K562 (cell line): Measurements from ENCODE around the gene RALA. TPM values are rescaled to one million over a fixed set of nuclear protein-coding genes. Genes with fewer than 3 reads are reported as not detected.

Experiments used
- CLOCK ChIP-seq: fragments of 250-450 bp; sonication (Bioruptor Pico); IDR thresholded peaks from 2 replicates; pipeline ENCODE4 v1.4.0; 2020; ENCODE audit warnings: mild to moderate bottlenecking, moderate library complexity, borderline replicate concordance
- MAFK ChIP-seq: IDR thresholded peaks from 2 replicates; pipeline ENCODE4 v1.6.1; 2011; ENCODE audit warnings: low read length, improper control_type of control experiment
- MECOM ChIP-seq: fragments of 250-450 bp; sonication (Bioruptor Pico); IDR thresholded peaks from 2 replicates; pipeline ENCODE4 v1.8.0; 2022; ENCODE audit warnings: inconsistent platforms
- PATZ1 ChIP-seq: fragments of 250-450 bp; sonication (Bioruptor Pico); IDR thresholded peaks from 2 replicates; pipeline ENCODE4 v1.5.0; 2020; ENCODE audit warnings: mild to moderate bottlenecking, borderline replicate concordance
- PPARD ChIP-seq: fragments of 250-450 bp; sonication (Bioruptor Pico); IDR thresholded peaks from 2 replicates; pipeline ENCODE4 v1.8.0; 2022; ENCODE audit warnings: inconsistent platforms, mild to moderate bottlenecking, moderate library complexity
- STAT5B ChIP-seq: fragments of 250-450 bp; sonication (Bioruptor Pico); IDR thresholded peaks from 2 replicates; pipeline ENCODE4 v1.8.0; 2021; ENCODE audit warnings: mild to moderate bottlenecking, inconsistent platforms
- ZNF133 ChIP-seq: fragments of 250-450 bp; sonication (Bioruptor Pico); IDR thresholded peaks from 2 replicates; pipeline ENCODE4 v1.4.0; 2020; ENCODE audit warnings: mild to moderate bottlenecking
- polyA plus RNA-seq, 8 experiments: library from polyadenylated mRNA; depleted of rRNA in 4 of 8; stranded (reverse) in 5 of 8; unstranded in 3 of 8; fragments of >200 nt; fragmentation: Nextera tagmentation in 2 of 8; fragmentation: Illumina TruSeq in 1 of 8; extraction: Ambion mirVana in 2 of 8; extraction: Trizol in 1 of 8; gene quantifications; 2 replicates each; pipeline versions ENCODE4 v1.2.1 to v1.2.3, GENCODE V29; 2011 to 2014; ENCODE audit warnings: inconsistent platforms in 1 of 8, missing spikeins in 1 of 8
- total RNA-seq, 7 experiments: library from RNA; depleted of rRNA in 6 of 7; stranded (reverse); fragments of >200 nt in 6 of 7; fragmentation: Illumina TruSeq in 2 of 7; extraction: Trizol in 2 of 7; gene quantifications; 2 replicates each; pipeline versions ENCODE4 v1.2.1 to v1.2.3, GENCODE V29; 2011 to 2021; ENCODE audit warnings: low replicate concordance in 1 of 7
- TF ChIP-seq, protein P1 (sequence below), 2 experiments: IDR thresholded peaks; 2 replicates each; pipeline ENCODE4 v1.6.1; 2012; ENCODE audit warnings: improper control_type of control experiment in 2 of 2, low read depth in 2 of 2, low read length in 2 of 2, borderline replicate concordance in 1 of 2
- TF ChIP-seq, protein P2 (sequence below): sonication (generic); formaldehyde crosslinking; IDR thresholded peaks from 2 replicates; pipeline ENCODE4 v1.9.0; 2022; ENCODE audit warnings: mild to moderate bottlenecking, missing genetic modification reagents
- TF ChIP-seq, protein P3 (sequence below): fragments of 450-650 bp; formaldehyde crosslinking; IDR thresholded peaks from 2 replicates; pipeline ENCODE4 v1.4.0; 2020; ENCODE audit warnings: mild to moderate bottlenecking, moderate library complexity
- TF ChIP-seq, protein P4 (sequence below): fragments of 450-650 bp; formaldehyde crosslinking; IDR thresholded peaks from 2 replicates; pipeline ENCODE4 v1.4.0; 2022; ENCODE audit warnings: mild to moderate bottlenecking, moderate library complexity
- TF ChIP-seq, protein P5 (sequence below), 2 experiments: fragments of 450-650 bp in 1 of 2; sonication (generic) in 1 of 2; formaldehyde crosslinking in 1 of 2; IDR thresholded peaks in 1 of 2; conservative IDR thresholded peaks in 1 of 2; 2 replicates each; pipeline versions ENCODE4 v1.6.1 to v1.8.1; 2016 to 2023; ENCODE audit warnings: mild to moderate bottlenecking in 2 of 2, moderate library complexity in 2 of 2, inconsistent platforms in 1 of 2, missing genetic modification reagents in 1 of 2

Gene RALA
- total and polyA plus RNA-seq, 9 of the 15 experiments (the other 6 are each of a cell fraction or from before 2014, with no cell fraction given): 7.2 to 28.0 (median 25.7) TPM

DNA sequence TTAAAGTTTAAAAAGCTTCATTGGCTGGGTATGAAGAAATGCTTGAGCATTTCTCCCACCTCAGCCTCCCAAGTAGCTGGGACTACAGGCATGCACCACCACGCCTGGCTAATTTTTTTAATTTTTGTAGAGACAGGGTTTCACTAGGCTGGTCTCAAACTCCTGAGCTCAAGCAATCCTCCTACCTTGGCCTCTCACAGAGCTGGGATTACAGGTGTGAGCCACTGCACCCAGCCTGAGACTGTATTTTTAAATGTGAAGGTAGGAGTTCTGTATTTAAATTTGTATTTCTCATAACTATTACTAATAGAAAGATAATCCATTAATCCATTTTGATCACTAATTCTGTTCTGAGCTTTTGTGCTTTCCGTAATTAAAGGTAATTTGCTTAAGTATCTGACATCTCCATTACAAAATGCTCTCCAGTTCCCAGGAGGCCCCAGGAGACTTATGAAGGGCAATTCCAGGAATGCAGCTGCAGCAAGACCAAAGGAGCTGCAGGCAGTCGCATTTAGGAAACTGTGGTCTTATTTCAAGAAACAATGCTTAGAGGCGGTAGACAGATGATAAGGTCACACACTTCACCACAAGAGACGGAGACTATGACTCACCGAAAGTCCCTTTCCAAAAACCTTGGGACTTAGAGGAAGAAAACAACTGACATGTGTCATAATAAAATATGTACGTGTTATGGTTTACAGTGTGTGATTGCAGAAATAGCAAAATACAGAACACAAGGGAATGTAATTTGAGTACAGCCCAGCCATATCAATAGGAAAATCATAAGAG is 33.9 kb upstream of the RALA start (continued):
- TF ChIP-seq, protein P1, sequence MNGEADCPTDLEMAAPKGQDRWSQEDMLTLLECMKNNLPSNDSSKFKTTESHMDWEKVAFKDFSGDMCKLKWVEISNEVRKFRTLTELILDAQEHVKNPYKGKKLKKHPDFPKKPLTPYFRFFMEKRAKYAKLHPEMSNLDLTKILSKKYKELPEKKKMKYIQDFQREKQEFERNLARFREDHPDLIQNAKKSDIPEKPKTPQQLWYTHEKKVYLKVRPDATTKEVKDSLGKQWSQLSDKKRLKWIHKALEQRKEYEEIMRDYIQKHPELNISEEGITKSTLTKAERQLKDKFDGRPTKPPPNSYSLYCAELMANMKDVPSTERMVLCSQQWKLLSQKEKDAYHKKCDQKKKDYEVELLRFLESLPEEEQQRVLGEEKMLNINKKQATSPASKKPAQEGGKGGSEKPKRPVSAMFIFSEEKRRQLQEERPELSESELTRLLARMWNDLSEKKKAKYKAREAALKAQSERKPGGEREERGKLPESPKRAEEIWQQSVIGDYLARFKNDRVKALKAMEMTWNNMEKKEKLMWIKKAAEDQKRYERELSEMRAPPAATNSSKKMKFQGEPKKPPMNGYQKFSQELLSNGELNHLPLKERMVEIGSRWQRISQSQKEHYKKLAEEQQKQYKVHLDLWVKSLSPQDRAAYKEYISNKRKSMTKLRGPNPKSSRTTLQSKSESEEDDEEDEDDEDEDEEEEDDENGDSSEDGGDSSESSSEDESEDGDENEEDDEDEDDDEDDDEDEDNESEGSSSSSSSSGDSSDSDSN (IDR thresholded peaks at IDR 0.05; ENCODE audit: borderline replicate concordance in 1 of 2, low read depth in 2 of 2, low read length in 2 of 2): peak; percentile 48 to 89; a peak in 2 of 4 replicates
- no peak for TF ChIP-seq MECOM (CRISPR knock-in tag)
- TF ChIP-seq, protein P2, sequence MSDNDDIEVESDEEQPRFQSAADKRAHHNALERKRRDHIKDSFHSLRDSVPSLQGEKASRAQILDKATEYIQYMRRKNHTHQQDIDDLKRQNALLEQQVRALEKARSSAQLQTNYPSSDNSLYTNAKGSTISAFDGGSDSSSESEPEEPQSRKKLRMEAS: no peak
- TF ChIP-seq, protein P3, sequence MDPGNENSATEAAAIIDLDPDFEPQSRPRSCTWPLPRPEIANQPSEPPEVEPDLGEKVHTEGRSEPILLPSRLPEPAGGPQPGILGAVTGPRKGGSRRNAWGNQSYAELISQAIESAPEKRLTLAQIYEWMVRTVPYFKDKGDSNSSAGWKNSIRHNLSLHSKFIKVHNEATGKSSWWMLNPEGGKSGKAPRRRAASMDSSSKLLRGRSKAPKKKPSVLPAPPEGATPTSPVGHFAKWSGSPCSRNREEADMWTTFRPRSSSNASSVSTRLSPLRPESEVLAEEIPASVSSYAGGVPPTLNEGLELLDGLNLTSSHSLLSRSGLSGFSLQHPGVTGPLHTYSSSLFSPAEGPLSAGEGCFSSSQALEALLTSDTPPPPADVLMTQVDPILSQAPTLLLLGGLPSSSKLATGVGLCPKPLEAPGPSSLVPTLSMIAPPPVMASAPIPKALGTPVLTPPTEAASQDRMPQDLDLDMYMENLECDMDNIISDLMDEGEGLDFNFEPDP: no peak
- no peak; the same call in 1 of the 2 replicates for TF ChIP-seq MAFK
- no peak for TF ChIP-seq ZNF133 (CRISPR knock-in tag)
- no peak for TF ChIP-seq PPARD (CRISPR knock-in tag)
- TF ChIP-seq PATZ1 (CRISPR knock-in tag): no peak
- no peak for TF ChIP-seq CLOCK (CRISPR knock-in tag)
- TF ChIP-seq, protein P4, sequence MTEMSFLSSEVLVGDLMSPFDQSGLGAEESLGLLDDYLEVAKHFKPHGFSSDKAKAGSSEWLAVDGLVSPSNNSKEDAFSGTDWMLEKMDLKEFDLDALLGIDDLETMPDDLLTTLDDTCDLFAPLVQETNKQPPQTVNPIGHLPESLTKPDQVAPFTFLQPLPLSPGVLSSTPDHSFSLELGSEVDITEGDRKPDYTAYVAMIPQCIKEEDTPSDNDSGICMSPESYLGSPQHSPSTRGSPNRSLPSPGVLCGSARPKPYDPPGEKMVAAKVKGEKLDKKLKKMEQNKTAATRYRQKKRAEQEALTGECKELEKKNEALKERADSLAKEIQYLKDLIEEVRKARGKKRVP: 0 out of 2 replicates have a peak, but pooled peaks have one; percentile 17
- no peak for TF ChIP-seq STAT5B (CRISPR knock-in tag)
- TF ChIP-seq, protein P5, sequence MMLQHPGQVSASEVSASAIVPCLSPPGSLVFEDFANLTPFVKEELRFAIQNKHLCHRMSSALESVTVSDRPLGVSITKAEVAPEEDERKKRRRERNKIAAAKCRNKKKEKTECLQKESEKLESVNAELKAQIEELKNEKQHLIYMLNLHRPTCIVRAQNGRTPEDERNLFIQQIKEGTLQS (IDR thresholded peaks at IDR 0.05): peak; percentile 98
- TF ChIP-seq, protein P5 (CRISPR knock-in tag; conservative IDR thresholded peaks at IDR 0.05): peak; percentile 87; the same call in 1 of the 2 replicates
